Neural crest cell (in vitro differentiated cells): Measurements from ENCODE around the gene PC. TPM values are rescaled to one million over a fixed set of nuclear protein-coding genes. Genes with fewer than 3 reads are reported as not detected.
A peak's percentile ranks its signal among the peaks of the same experiment; 100 is the strongest.

Source experiments
- DNase-seq: peaks from one replicate; pipeline ENCODE4 v3.0.0; 2021; ENCODE audit warnings: low read depth, mixed read lengths, low spot score
- H3K27ac Mint-ChIP-seq: one replicate; pipeline ENCODE4 v1.8.0; 2021; ENCODE audit warnings: mild to moderate bottlenecking, mixed read lengths; ENCODE audit not compliant: unreplicated experiment
- H3K27me3 Mint-ChIP-seq: 2 replicates; pipeline ENCODE4 v1.8.0; 2021; ENCODE audit warnings: low read depth, mild to moderate bottlenecking, mixed read lengths
- H3K36me3 Mint-ChIP-seq: 2 replicates; pipeline ENCODE4 v1.8.0; 2021; ENCODE audit warnings: low read depth, mild to moderate bottlenecking, mixed read lengths
- H3K4me1 Mint-ChIP-seq: 2 replicates; pipeline ENCODE4 v1.8.0; 2021; ENCODE audit warnings: mixed read lengths
- H3K4me3 Mint-ChIP-seq: one replicate; pipeline ENCODE4 v1.8.0; 2021; ENCODE audit warnings: mild to moderate bottlenecking, mixed read lengths
- H3K9me3 Mint-ChIP-seq: 2 replicates; pipeline ENCODE4 v1.8.0; 2021; ENCODE audit warnings: mixed read lengths
- total RNA-seq: library from RNA; stranded (reverse); gene quantifications from 2 replicates; pipeline ENCODE4 v1.2.1, GENCODE V29; 2021
- TF ChIP-seq, protein P1 (sequence below): fragments of 200-600 bp; sonication (generic); conservative IDR thresholded peaks from 2 replicates; pipeline ENCODE4 v1.5.0; 2021; ENCODE audit warnings: antibody characterized with exemption, mild to moderate bottlenecking

Gene PC
- total RNA-seq, 1 donor from 2014 or later, result 53.6 TPM

DNA sequence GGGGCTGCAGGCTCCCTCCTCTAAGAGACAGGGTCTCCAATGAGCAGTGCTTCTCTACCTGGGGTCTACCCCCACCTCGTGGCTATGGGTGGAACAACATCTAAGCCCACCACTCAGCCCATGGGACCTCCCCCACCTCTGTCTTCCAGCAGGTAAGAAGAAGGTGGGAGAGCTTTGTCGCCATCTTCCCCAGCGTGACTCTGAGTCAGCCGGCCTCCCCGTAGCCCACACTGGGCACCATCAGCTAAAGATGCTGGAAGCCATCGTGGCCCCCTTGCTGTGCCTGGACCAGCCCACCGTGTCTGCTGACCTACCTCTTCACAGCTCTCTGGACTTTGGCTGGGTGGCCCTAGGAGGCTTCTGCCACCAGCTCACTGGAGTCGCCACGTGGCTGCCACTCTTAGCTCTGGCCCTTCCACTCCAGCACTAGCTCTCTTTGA lies 17.9 kb upstream of the PC start:
- peaks cover under 1% of the 10 kb centered on the region for H3K4me1 Mint-ChIP-seq
- H3K27ac Mint-ChIP-seq, result no peak overlapping the region
- peak; percentile 70 for DNase-seq
- no peak overlapping the region for H3K4me3 Mint-ChIP-seq
- no peaks in the 10 kb centered on the region for H3K27me3 Mint-ChIP-seq
- H3K9me3 Mint-ChIP-seq, result no peaks in the 10 kb centered on the region
- H3K36me3 Mint-ChIP-seq, result no peaks in the 10 kb centered on the region
- TF ChIP-seq, protein P1, sequence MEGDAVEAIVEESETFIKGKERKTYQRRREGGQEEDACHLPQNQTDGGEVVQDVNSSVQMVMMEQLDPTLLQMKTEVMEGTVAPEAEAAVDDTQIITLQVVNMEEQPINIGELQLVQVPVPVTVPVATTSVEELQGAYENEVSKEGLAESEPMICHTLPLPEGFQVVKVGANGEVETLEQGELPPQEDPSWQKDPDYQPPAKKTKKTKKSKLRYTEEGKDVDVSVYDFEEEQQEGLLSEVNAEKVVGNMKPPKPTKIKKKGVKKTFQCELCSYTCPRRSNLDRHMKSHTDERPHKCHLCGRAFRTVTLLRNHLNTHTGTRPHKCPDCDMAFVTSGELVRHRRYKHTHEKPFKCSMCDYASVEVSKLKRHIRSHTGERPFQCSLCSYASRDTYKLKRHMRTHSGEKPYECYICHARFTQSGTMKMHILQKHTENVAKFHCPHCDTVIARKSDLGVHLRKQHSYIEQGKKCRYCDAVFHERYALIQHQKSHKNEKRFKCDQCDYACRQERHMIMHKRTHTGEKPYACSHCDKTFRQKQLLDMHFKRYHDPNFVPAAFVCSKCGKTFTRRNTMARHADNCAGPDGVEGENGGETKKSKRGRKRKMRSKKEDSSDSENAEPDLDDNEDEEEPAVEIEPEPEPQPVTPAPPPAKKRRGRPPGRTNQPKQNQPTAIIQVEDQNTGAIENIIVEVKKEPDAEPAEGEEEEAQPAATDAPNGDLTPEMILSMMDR, result peak; percentile 75

DNA sequence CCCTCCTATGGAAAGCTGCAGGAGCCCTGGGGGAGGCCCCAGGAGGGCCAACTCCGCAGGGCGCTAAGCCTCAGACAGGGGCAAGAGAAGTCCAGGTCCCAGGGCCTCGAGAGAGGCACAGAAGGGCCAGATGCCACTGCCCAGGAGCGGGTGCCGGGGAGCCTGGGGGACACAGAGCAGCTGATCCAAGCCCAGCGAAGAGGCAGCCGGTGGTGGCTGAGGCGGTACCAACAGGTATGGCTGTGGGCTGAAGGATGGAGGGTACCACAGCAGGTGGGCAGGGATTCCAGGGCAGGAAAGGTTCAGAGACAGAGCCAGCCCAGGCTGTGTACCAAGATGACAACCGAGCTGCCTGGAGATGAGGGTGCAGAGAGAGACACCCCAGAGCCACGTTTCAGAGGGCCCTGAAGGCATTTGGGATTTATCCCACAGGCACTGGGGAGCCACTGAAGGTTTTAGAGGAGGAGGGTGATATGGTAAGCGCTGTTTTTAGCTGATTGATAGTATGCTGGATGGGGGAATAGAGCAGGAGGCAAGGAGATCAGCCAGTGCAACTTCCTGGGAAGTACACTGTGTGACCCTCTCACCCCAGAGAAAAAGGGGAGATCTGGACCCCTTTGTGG lies 17.3 kb upstream of the PC start:
- Mint-ChIP-seq H3K4me3 (no peak overlapping the region), H3K4me1 (peaks cover 5% of the 10 kb centered on the region), H3K9me3 (no peaks in the 10 kb centered on the region), H3K27me3 (no peaks in the 10 kb centered on the region), H3K36me3 (no peaks in the 10 kb centered on the region), H3K27ac (no peak overlapping the region)
- no peak for DNase-seq
- TF ChIP-seq, protein P1, result no peak

DNA sequence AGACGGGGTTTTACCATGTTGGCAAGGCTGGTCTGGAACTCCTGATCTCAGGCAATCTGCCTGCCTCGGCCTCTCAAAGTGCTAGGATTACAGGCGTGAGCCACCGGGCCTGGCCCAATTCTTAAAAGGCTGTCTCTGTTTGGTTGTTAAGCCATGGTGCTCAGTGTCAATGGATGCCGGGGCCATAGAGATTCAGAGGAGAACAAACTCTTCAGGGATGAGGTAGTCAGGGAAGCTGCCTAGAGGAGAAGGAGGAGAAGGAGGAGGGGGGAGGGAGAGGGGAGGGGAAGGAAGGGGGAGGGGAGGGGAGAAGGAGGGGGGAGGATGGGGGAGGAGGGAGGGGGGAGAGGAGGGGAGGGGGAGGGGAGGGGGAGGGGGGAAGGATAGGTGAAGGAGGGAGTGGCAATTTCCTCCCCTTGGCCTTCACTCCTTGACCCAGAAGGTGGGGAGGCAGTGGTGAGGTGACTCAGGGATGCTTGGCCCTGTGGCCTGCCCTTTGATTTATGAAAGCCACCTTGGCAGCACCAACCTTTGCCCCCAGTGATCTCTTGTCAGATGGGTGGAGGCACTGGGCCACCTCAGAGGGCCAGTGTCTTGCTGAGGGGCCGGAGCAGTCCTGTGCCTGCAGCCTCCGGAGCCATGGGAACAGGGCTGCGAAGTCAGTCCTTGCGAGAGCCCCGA lies 16.7 kb upstream of the PC start, which contains the start of gene C11orf86:
TSS of gene C11orf86 (plus strand) at position 581 of the 681 bp plus-strand sequence. CDS start at position 640, 59 bp downstream.
- Mint-ChIP-seq H3K27me3 (no peaks in the 10 kb centered on the region), H3K4me1 (peaks cover 5% of the 10 kb centered on the region), H3K36me3 (no peaks in the 10 kb centered on the region), H3K4me3 (no peak within 1 kb of the TSS), H3K9me3 (no peaks in the 10 kb centered on the region), H3K27ac (no peak within 1 kb of the TSS)
- TF ChIP-seq, protein P1, result no peak
- no peak for DNase-seq

DNA sequence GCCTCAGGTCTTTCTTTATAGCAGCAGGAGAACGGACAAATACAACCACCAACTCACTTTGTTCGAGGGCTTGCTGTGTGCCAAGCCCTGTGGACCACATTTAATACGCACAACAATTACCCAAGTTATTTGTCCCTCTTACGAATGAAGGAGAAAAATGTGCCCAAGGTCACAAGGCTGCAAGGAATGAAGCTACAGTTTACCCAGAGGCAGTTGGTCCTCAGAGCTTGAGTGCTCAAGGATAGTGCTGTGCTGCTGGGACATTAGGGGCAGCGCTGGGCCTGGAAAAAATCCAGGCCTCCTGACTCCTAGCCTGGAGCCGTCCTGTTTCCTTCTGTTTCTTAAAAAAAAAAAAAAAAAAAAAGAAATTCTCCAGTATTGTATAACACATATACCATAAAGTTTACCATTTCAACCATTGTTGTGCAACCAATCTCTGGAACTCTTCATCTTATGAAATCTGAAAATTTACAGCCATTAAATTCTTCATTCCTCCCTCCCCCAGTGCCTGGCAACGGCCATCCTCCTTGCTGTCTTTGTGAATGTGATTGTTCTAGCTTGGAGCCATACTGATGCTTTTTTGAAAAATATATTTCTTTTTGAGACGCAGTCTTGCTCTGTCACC lies 15.9 kb upstream of the PC start:
- no peaks in the 10 kb centered on the region for H3K9me3 Mint-ChIP-seq
- DNase-seq, result no peak
- H3K27me3 Mint-ChIP-seq, result no peaks in the 10 kb centered on the region
- no peak overlapping the region for H3K4me3 Mint-ChIP-seq
- no peak overlapping the region for H3K27ac Mint-ChIP-seq
- no peaks in the 10 kb centered on the region for H3K36me3 Mint-ChIP-seq
- peaks cover 5% of the 10 kb centered on the region for H3K4me1 Mint-ChIP-seq
- TF ChIP-seq, protein P1, result no peak

DNA sequence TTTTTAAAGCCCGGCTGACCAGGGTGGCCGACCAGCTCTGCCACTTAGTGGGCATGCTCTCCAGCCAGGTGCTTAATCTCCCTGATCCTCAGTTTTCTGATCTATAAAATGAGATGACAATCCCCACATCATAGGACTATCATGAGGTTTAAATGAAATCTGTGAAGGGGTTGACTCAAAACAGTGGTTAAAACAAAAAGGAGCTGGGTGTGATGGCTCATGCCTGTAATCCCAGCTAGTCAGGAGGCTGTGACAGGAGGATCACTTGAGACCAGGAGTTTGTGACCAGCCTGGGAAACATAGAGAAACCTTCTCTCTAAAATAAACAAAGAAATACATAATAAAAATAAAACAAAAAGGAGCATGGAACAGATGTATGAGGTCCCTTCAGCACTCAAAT lies 13.3 kb upstream of the PC start:
- Mint-ChIP-seq H3K4me3 (no peak overlapping the region), H3K27me3 (no peaks in the 10 kb centered on the region), H3K27ac (no peak overlapping the region), H3K9me3 (no peaks in the 10 kb centered on the region), H3K4me1 (peaks cover 12% of the 10 kb centered on the region), H3K36me3 (no peaks in the 10 kb centered on the region)
- DNase-seq, result no peak
- TF ChIP-seq, protein P1, result no peak
